GM23248 (cell line): ENCODE measurements around the gene LDLRAD4. TPM values are rescaled to one million over a fixed set of nuclear protein-coding genes. Genes with fewer than 3 reads are reported as not detected.

ENCODE experiments used
- DNase-seq: peaks from one replicate; pipeline ENCODE4 v3.0.0-alpha.2; 2015
- H2AFZ ChIP-seq: fragments of 200-600 bp; sonication (generic); 2 replicates; pipeline ENCODE4 v1.6.1; 2016; ENCODE audit warnings: antibody characterized with exemption
- H3F3A ChIP-seq: fragments of 200-600 bp; sonication (generic); 2 replicates; pipeline ENCODE4 v1.6.1; 2016; ENCODE audit warnings: mild to moderate bottlenecking, antibody characterized with exemption, mixed run types; ENCODE audit not compliant: insufficient read depth
- H3K27ac ChIP-seq: fragments of 200-600 bp; sonication (generic); 2 replicates; pipeline ENCODE4 v1.5.1; 2016; ENCODE audit warnings: mild to moderate bottlenecking
- H3K27me3 ChIP-seq: fragments of 200-600 bp; sonication (generic); replicated peaks from 2 replicates; pipeline ENCODE4 v1.6.1; 2016; ENCODE audit warnings: mild to moderate bottlenecking; ENCODE audit not compliant: insufficient read depth
- H3K36me3 ChIP-seq: fragments of 200-600 bp; sonication (generic); 2 replicates; pipeline ENCODE4 v1.6.1; 2016; ENCODE audit warnings: low read depth, mild to moderate bottlenecking
- H3K4me1 ChIP-seq: fragments of 200-600 bp; sonication (generic); 2 replicates; pipeline ENCODE4 v1.6.1; 2016; ENCODE audit warnings: mild to moderate bottlenecking; ENCODE audit not compliant: insufficient read depth
- H3K4me2 ChIP-seq: fragments of 200-600 bp; sonication (generic); one replicate; pipeline ENCODE4 v1.6.1; 2016; ENCODE audit warnings: mild to moderate bottlenecking; ENCODE audit not compliant: unreplicated experiment
- H3K4me3 ChIP-seq: fragments of 200-600 bp; sonication (generic); 2 replicates; pipeline ENCODE4 v1.5.1; 2016; ENCODE audit warnings: mild to moderate bottlenecking
- H3K79me2 ChIP-seq: fragments of 200-600 bp; sonication (generic); 2 replicates; pipeline ENCODE4 v1.6.1; 2016; ENCODE audit warnings: mild to moderate bottlenecking; ENCODE audit not compliant: insufficient read depth
- H3K9ac ChIP-seq: fragments of 200-600 bp; sonication (generic); 2 replicates; pipeline ENCODE4 v1.6.1; 2016; ENCODE audit warnings: mild to moderate bottlenecking
- H3K9me2 ChIP-seq: fragments of 200-600 bp; sonication (generic); 2 replicates; pipeline ENCODE4 v1.6.1; 2016; ENCODE audit warnings: mixed run types, mild to moderate bottlenecking, moderate library complexity; ENCODE audit not compliant: insufficient read depth
- H3K9me3 ChIP-seq: fragments of 200-600 bp; sonication (generic); one replicate; pipeline ENCODE4 v1.6.1; 2017; ENCODE audit warnings: low read depth
- H4K20me1 ChIP-seq: fragments of 200-600 bp; sonication (generic); 2 replicates; pipeline ENCODE4 v1.6.0; 2016; ENCODE audit not compliant: insufficient read depth
- EZH2 ChIP-seq: fragments of 200-600 bp; sonication (generic); IDR thresholded peaks from 2 replicates; pipeline ENCODE4 v1.6.1; 2018; ENCODE audit warnings: antibody characterized with exemption, mild to moderate bottlenecking; ENCODE audit not compliant: insufficient read depth, poor library complexity, severe bottlenecking
- EZH2phosphoT487 ChIP-seq: fragments of 200-600 bp; sonication (generic); IDR thresholded peaks from 2 replicates; pipeline ENCODE4 v1.6.1; 2018; ENCODE audit warnings: antibody characterized with exemption, moderate library complexity, mild to moderate bottlenecking, low read depth; ENCODE audit not compliant: insufficient read depth
- WGBS, 2 experiments: methylation state at CpG; one replicate each; pipeline ENCODE4 v1.1.6; 2015 to 2017; ENCODE audit warnings: low lambda C conversion rate in 2 of 2, low coverage in 1 of 2; ENCODE audit errors: missing lambda C conversion rate in 2 of 2; 5-methylcytosine and 5-hydroxymethylcytosine counted together
- in situ Hi-C: fragments of 300-500 bp; cut with MboI; formaldehyde crosslinking; loops from 2 replicates; pipeline ENCODE4 v1.15.0; 2020
- polyA plus RNA-seq: library from polyadenylated mRNA; unstranded; fragments of >200 nt; fragmentation: Nextera tagmentation; extraction: Ambion mirVana; gene quantifications from 2 replicates; pipeline ENCODE4 v1.2.1, GENCODE V29; 2016
- total RNA-seq: library from RNA; depleted of rRNA; stranded (reverse); fragments of >200 nt; shearing (Covaris generic); gene quantifications from 2 replicates; pipeline ENCODE4 v1.2.3, GENCODE V29; 2014

LDLRAD4 gene
- total and polyA plus RNA-seq, 2 experiments from 2014 or later = not detected

- DNase-seq = no peak
- Histone ChIP-seq H3K4me2 (no peak overlapping the region), H3K9me2 (no peaks in the 10 kb centered on the region), H3K27me3 (0 out of 2 replicates have a peak, but pooled peaks cover 3% of the 10 kb centered on the region), H3K27ac (no peak overlapping the region), H3K4me3 (no peak overlapping the region), H3K4me1 (no peaks in the 10 kb centered on the region), H3K36me3 (no peaks in the 10 kb centered on the region), H3K9ac (no peak overlapping the region), H3K79me2 (no peaks in the 10 kb centered on the region), H2AFZ (no peak overlapping the region), H3K9me3 (no peaks in the 10 kb centered on the region), H3F3A (no peaks in the 10 kb centered on the region), H4K20me1 (no peaks in the 10 kb centered on the region)
- WGBS, 2 experiments = 64 to 69% methylated on average over 16 of the region's 16 CpGs
- in situ Hi-C loops = no loop called here
- no peak for TF ChIP-seq EZH2
- no peak for TF ChIP-seq EZH2phosphoT487
Measured at GRCh38 chr18:13493725-13494124, 275.2 kb downstream of the LDLRAD4 start.

- no peak for TF ChIP-seq EZH2phosphoT487
- no peaks in the 10 kb centered on the region for H3F3A ChIP-seq
- DNase-seq = no peak
Measured at GRCh38 chr18:13494871-13495445, 276.4 kb downstream of the LDLRAD4 start.

GRCh38 chr18:13495961-13496360 is 277.4 kb downstream of the LDLRAD4 start:
- no peak overlapping the region for H3K9ac ChIP-seq
- no peak overlapping the region for H3K4me3 ChIP-seq
- WGBS, 2 experiments = 62 to 66% methylated on average over 8 of the region's 8 CpGs

More at GRCh38 chr18:13494871-13495445, 276.4 kb downstream of the LDLRAD4 start:
- H3K36me3 ChIP-seq = no peaks in the 10 kb centered on the region
- no peak overlapping the region for H3K4me3 ChIP-seq
- no peak overlapping the region for H3K9ac ChIP-seq
- WGBS, 2 experiments = 74 to 78% methylated on average over 14 of the region's 14 CpGs
- in situ Hi-C loops = no loop called here
- H3K9me3 ChIP-seq = no peaks in the 10 kb centered on the region
- H3K27ac ChIP-seq = no peak overlapping the region
- H3K9me2 ChIP-seq = no peaks in the 10 kb centered on the region
- H2AFZ ChIP-seq = no peak overlapping the region
- peaks cover 3% of the 10 kb centered on the region; the same call in 1 of the 2 replicates for H3K27me3 ChIP-seq
- no peaks in the 10 kb centered on the region for H3K79me2 ChIP-seq
- H3K4me1 ChIP-seq = no peaks in the 10 kb centered on the region
- no peaks in the 10 kb centered on the region for H4K20me1 ChIP-seq
- H3K4me2 ChIP-seq = no peak overlapping the region

GRCh38 chr18:13496691-13497281 is 278.2 kb downstream of the LDLRAD4 start:
- H3K9ac ChIP-seq = no peak overlapping the region
- H3K4me1 ChIP-seq = peaks cover 4% of the 10 kb centered on the region
- H3K27me3 ChIP-seq = peaks cover 3% of the 10 kb centered on the region; the same call in 1 of the 2 replicates
- 44 to 53% methylated on average over 4 of the region's 4 CpGs for WGBS, 2 experiments
- H3K4me3 ChIP-seq = no peak overlapping the region
- H3K27ac ChIP-seq = no peak overlapping the region
- no peak overlapping the region for H2AFZ ChIP-seq
- H3K9me3 ChIP-seq = no peaks in the 10 kb centered on the region
- no peaks in the 10 kb centered on the region for H3F3A ChIP-seq
- H3K9me2 ChIP-seq = no peaks in the 10 kb centered on the region
- H4K20me1 ChIP-seq = no peaks in the 10 kb centered on the region
- no peak overlapping the region for H3K4me2 ChIP-seq
- TF ChIP-seq EZH2 (no peak), EZH2phosphoT487 (no peak)
- in situ Hi-C loops = no loop called here
- H3K79me2 ChIP-seq = no peaks in the 10 kb centered on the region
- H3K36me3 ChIP-seq = no peaks in the 10 kb centered on the region
- no peak for DNase-seq

More at GRCh38 chr18:13495961-13496360, 277.4 kb downstream of the LDLRAD4 start:
- H3K9me3 ChIP-seq = no peaks in the 10 kb centered on the region
- H3K36me3 ChIP-seq = no peaks in the 10 kb centered on the region
- TF ChIP-seq EZH2phosphoT487 (no peak), EZH2 (no peak)
- H3K4me2 ChIP-seq = no peak overlapping the region
- no peaks in the 10 kb centered on the region for H3K9me2 ChIP-seq
- no peaks in the 10 kb centered on the region for H4K20me1 ChIP-seq
- no peaks in the 10 kb centered on the region for H3K79me2 ChIP-seq
- peaks cover 3% of the 10 kb centered on the region; the same call in 1 of the 2 replicates for H3K27me3 ChIP-seq
- H3K4me1 ChIP-seq = peaks cover 3% of the 10 kb centered on the region
- H3F3A ChIP-seq = no peaks in the 10 kb centered on the region
- no peak for DNase-seq
- in situ Hi-C loops = no loop called here
- H2AFZ ChIP-seq = no peak overlapping the region
- H3K27ac ChIP-seq = no peak overlapping the region
